Neural progenitor cell (in vitro differentiated cells): ENCODE results near the gene DDX24. TPM values are rescaled to one million over a fixed set of nuclear protein-coding genes. Genes with fewer than 3 reads are reported as not detected.

Experiments used
- DNase-seq: peaks from one replicate; pipeline ENCODE4 v3.0.0-alpha.2; 2016; ENCODE audit warnings: low spot score
- H2AFZ ChIP-seq: fragments of 200-600 bp; sonication (generic); replicated peaks from 2 replicates; pipeline ENCODE4 v1.6.1; 2016; ENCODE audit warnings: antibody characterized with exemption
- H3F3A ChIP-seq: fragments of 200-600 bp; sonication (generic); 2 replicates; pipeline ENCODE4 v1.6.1; 2016; ENCODE audit warnings: antibody characterized with exemption, low read depth
- H3K27ac ChIP-seq: fragments of 200-600 bp; sonication (generic); 2 replicates; pipeline ENCODE4 v1.5.1; 2016; ENCODE audit warnings: mild to moderate bottlenecking
- H3K27me3 ChIP-seq: fragments of 200-600 bp; sonication (generic); 2 replicates; pipeline ENCODE4 v1.6.1; 2016; ENCODE audit warnings: mild to moderate bottlenecking, moderate library complexity
- H3K36me3 ChIP-seq: fragments of 200-600 bp; sonication (generic); 2 replicates; pipeline ENCODE4 v1.5.1; 2016
- H3K4me1 ChIP-seq: fragments of 200-600 bp; sonication (generic); 2 replicates; pipeline ENCODE4 v1.6.1; 2016; ENCODE audit warnings: mixed run types
- H3K4me2 ChIP-seq: fragments of 200-600 bp; sonication (generic); 2 replicates; pipeline ENCODE4 v1.6.1; 2016
- H3K4me3 ChIP-seq: fragments of 200-600 bp; sonication (generic); 2 replicates; pipeline ENCODE4 v1.5.1; 2016
- H3K79me2 ChIP-seq: fragments of 200-600 bp; sonication (generic); 2 replicates; pipeline ENCODE4 v1.6.1; 2016; ENCODE audit warnings: low read depth
- H3K9ac ChIP-seq: fragments of 200-600 bp; sonication (generic); 2 replicates; pipeline ENCODE4 v1.6.1; 2016
- H3K9me3 ChIP-seq: fragments of 200-600 bp; sonication (generic); 2 replicates; pipeline ENCODE4 v1.5.1; 2016; ENCODE audit warnings: low read depth
- H4K20me1 ChIP-seq: fragments of 200-600 bp; sonication (generic); 2 replicates; pipeline ENCODE4 v1.6.1; 2016; ENCODE audit warnings: low read depth
- H3K27ac Mint-ChIP-seq: 3 replicates; pipeline ENCODE4 v1.8.0; 2021; ENCODE audit warnings: mixed read lengths
- H3K27me3 Mint-ChIP-seq: 2 replicates; pipeline ENCODE4 v1.8.0; 2022; ENCODE audit warnings: low read depth, mild to moderate bottlenecking, inconsistent platforms, moderate library complexity, mixed read lengths; ENCODE audit not compliant: insufficient read depth
- H3K36me3 Mint-ChIP-seq: 3 replicates; pipeline ENCODE4 v1.8.0; 2021; ENCODE audit warnings: mixed read lengths
- H3K4me1 Mint-ChIP-seq: 3 replicates; pipeline ENCODE4 v1.8.0; 2021; ENCODE audit warnings: mixed read lengths
- H3K4me3 Mint-ChIP-seq: 3 replicates; pipeline ENCODE4 v1.8.0; 2021; ENCODE audit warnings: mild to moderate bottlenecking, moderate library complexity, mixed read lengths
- H3K9me3 Mint-ChIP-seq: 3 replicates; pipeline ENCODE4 v1.8.0; 2020; ENCODE audit warnings: mixed read lengths
- EZH2 ChIP-seq: fragments of 200-600 bp; sonication (generic); IDR thresholded peaks from 2 replicates; pipeline ENCODE4 v1.6.1; 2017; ENCODE audit warnings: antibody characterized with exemption, mild to moderate bottlenecking, moderate library complexity
- EZH2phosphoT487 ChIP-seq: fragments of 200-600 bp; sonication (generic); IDR thresholded peaks from 2 replicates; pipeline ENCODE4 v1.6.1; 2017; ENCODE audit warnings: antibody characterized with exemption
- total RNA-seq: library from RNA; depleted of rRNA; stranded (reverse); fragments of >200 nt; gene quantifications from 2 replicates; pipeline ENCODE4 v1.2.3, GENCODE V29; 2015; ENCODE audit warnings: low replicate concordance
- TF ChIP-seq, protein P1 (sequence below): fragments of 200-600 bp; sonication (generic); IDR thresholded peaks from 2 replicates; pipeline ENCODE4 v1.5.1; 2017; ENCODE audit warnings: antibody characterized with exemption, mild to moderate bottlenecking

The DDX24 gene
- total RNA-seq, 1 donor from 2014 or later = 153 TPM

DNA sequence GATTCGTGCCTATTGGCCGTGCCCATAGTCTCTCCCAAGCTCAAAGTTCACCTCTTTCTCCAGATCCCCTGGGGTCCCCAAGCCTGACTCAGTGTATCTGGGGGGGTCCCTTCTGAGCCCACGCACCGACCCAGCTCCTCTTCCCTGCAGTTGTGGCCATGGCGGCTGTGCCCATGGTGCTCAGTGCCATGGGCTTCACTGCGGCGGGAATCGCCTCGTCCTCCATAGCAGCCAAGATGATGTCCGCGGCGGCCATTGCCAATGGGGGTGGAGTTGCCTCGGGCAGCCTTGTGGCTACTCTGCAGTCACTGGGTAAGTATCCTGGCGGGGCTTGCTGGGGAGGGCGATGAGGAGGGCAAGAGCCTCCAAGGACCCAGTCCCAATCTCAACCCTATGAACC is 34.6 kb upstream of the DDX24 start:
- no peak overlapping the region for H3K4me2 ChIP-seq
- H3K4me3 ChIP-seq = no peak overlapping the region
- peaks cover 2% of the 10 kb centered on the region for H3K4me1 ChIP-seq
- no peak overlapping the region for H2AFZ ChIP-seq
- H3K27me3 ChIP-seq = no peaks in the 10 kb centered on the region
- no peak overlapping the region for H3K9ac ChIP-seq
- Mint-ChIP-seq H3K9me3 (peaks cover 2% of the 10 kb centered on the region), H3K36me3 (no peaks in the 10 kb centered on the region), H3K27ac (peak overlapping the region; percentile 25), H3K4me3 (no peak overlapping the region), H3K4me1 (peaks cover 18% of the 10 kb centered on the region), H3K27me3 (peaks cover 3% of the 10 kb centered on the region)
- no peak overlapping the region for H3K27ac ChIP-seq
- no peaks in the 10 kb centered on the region for H3K36me3 ChIP-seq
- no peaks in the 10 kb centered on the region for H4K20me1 ChIP-seq
- H3K79me2 ChIP-seq = no peaks in the 10 kb centered on the region
- no peak for DNase-seq
- TF ChIP-seq EZH2 = no peak
- TF ChIP-seq EZH2phosphoT487 = no peak
- no peaks in the 10 kb centered on the region for H3F3A ChIP-seq
- no peaks in the 10 kb centered on the region for H3K9me3 ChIP-seq

DNA sequence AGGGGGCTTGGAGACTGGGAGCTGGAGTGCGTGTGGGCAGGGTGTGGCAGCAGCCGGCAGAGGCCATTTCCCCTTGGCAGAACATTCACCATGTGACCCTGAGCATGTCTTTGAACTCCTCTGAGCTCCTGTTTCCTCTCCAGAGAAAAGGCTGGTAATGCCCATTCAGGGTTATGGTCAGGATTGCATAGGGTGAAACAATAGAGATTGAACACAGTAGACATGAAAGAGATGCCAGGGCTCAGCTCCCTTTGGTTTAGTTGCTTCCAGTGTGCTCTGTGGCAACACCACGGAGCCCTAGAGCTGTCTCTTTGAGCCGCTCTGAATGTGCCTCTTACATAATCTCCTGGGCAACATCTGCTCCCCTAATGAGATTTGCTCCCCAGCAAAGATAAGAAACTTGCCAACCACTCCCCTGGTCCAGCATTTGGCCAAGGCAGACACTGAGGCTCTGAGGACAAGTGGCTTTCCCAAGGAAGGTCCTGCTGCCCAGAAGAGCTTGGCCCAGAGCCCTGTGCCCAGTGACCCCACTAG is 34.1 kb upstream of the DDX24 start:
- no peak overlapping the region for H3K4me3 Mint-ChIP-seq

DNA sequence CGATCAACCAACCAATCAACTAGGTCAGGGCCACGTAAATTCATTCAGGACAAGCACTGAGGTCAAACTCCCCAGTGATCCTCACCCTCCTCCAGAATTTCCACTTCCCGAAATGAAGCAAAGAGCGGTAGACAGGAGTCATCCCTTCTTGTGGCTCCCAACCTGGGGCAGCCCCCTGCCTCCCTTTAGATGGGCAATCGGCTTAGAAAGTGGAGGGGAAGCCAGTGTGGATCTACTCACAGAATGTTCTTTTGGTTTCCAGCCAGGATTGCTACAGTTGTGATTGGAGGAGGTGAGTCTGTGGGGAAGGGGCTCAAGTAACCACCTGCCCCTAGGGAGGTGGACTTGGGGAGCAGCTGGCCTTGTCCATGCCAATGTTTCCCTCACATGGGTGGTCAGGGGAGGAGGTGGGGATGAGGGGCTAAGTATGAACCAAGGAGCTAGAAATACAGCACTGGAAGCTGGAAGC is 33.6 kb upstream of the DDX24 start:
- Histone ChIP-seq H3K4me1 (peaks cover 8% of the 10 kb centered on the region), H3K27me3 (no peaks in the 10 kb centered on the region), H3F3A (no peaks in the 10 kb centered on the region), H3K79me2 (no peaks in the 10 kb centered on the region), H3K36me3 (no peaks in the 10 kb centered on the region), H3K27ac (no peak overlapping the region), H3K4me3 (no peak overlapping the region), H3K4me2 (no peak overlapping the region), H2AFZ (no peak overlapping the region), H3K9ac (no peak overlapping the region), H3K9me3 (no peaks in the 10 kb centered on the region), H4K20me1 (no peaks in the 10 kb centered on the region)
- TF ChIP-seq EZH2 = no peak
- no peak for TF ChIP-seq EZH2phosphoT487
- TF ChIP-seq, protein P1, sequence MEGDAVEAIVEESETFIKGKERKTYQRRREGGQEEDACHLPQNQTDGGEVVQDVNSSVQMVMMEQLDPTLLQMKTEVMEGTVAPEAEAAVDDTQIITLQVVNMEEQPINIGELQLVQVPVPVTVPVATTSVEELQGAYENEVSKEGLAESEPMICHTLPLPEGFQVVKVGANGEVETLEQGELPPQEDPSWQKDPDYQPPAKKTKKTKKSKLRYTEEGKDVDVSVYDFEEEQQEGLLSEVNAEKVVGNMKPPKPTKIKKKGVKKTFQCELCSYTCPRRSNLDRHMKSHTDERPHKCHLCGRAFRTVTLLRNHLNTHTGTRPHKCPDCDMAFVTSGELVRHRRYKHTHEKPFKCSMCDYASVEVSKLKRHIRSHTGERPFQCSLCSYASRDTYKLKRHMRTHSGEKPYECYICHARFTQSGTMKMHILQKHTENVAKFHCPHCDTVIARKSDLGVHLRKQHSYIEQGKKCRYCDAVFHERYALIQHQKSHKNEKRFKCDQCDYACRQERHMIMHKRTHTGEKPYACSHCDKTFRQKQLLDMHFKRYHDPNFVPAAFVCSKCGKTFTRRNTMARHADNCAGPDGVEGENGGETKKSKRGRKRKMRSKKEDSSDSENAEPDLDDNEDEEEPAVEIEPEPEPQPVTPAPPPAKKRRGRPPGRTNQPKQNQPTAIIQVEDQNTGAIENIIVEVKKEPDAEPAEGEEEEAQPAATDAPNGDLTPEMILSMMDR = no peak
- Mint-ChIP-seq H3K27me3 (peaks cover 2% of the 10 kb centered on the region), H3K9me3 (no peaks in the 10 kb centered on the region), H3K4me1 (peaks cover 18% of the 10 kb centered on the region), H3K4me3 (no peak overlapping the region), H3K36me3 (no peaks in the 10 kb centered on the region), H3K27ac (no peak overlapping the region)
- no peak for DNase-seq

More for the DNA sequence above, 34.1 kb upstream of the DDX24 start:
- Mint-ChIP-seq H3K27me3 (peaks cover 2% of the 10 kb centered on the region), H3K36me3 (no peaks in the 10 kb centered on the region), H3K4me1 (peaks cover 18% of the 10 kb centered on the region), H3K27ac (peak overlapping the region; percentile 25), H3K9me3 (no peaks in the 10 kb centered on the region)
- Histone ChIP-seq H3K36me3 (no peaks in the 10 kb centered on the region), H4K20me1 (no peaks in the 10 kb centered on the region), H3K79me2 (no peaks in the 10 kb centered on the region), H3K9me3 (no peaks in the 10 kb centered on the region), H3K4me1 (peaks cover 7% of the 10 kb centered on the region), H3K4me3 (no peak overlapping the region), H3K4me2 (no peak overlapping the region), H3K9ac (no peak overlapping the region), H3F3A (no peaks in the 10 kb centered on the region), H3K27me3 (no peaks in the 10 kb centered on the region), H3K27ac (no peak overlapping the region), H2AFZ (no peak overlapping the region)
- no peak for DNase-seq
- TF ChIP-seq EZH2 = no peak
- TF ChIP-seq EZH2phosphoT487 = no peak
- TF ChIP-seq, protein P1 = no peak

DNA sequence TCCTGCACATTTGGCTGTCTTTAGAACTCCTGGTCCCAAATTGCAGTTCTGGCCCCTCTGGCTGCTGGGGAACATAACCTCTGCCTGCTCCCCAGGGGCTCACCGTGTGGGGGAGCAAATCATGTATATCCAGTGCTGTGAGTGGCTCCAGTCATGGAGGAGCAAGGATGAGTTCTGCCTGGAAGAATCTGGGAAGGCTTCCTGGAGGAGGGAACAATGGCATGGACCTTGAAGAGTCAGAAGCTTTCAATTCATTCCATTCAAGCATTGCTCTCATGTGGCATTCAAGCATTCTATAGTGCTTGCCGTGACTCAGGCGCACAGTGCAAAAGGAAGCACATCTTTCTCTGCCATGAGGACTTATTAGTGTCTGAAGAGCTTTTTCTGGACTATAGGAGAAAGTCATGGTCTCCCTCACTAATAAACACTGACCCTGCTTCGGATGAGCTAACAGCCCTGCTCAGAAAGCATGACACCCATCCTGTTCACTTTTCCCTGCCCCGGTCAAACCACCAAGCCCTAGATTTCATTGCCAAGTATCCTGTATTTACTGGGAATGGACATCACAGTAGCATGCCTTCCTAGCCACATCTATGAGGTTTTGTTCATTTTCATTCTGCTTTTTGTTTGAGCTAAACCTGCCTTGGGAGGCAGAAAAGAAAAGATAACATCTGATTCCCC is 33.0 kb upstream of the DDX24 start:
- H4K20me1 ChIP-seq = no peaks in the 10 kb centered on the region
- H3K36me3 ChIP-seq = no peaks in the 10 kb centered on the region
- no peak overlapping the region for H3K4me2 ChIP-seq
- no peak overlapping the region for H3K4me3 ChIP-seq
- H2AFZ ChIP-seq = no peak overlapping the region
- peaks cover 8% of the 10 kb centered on the region for H3K4me1 ChIP-seq
- H3F3A ChIP-seq = no peaks in the 10 kb centered on the region
- no peak overlapping the region for H3K9ac ChIP-seq
- DNase-seq = no peak
- H3K79me2 ChIP-seq = no peaks in the 10 kb centered on the region
- Mint-ChIP-seq H3K4me3 (no peak overlapping the region), H3K9me3 (no peaks in the 10 kb centered on the region), H3K36me3 (no peaks in the 10 kb centered on the region), H3K27me3 (peaks cover 5% of the 10 kb centered on the region), H3K27ac (no peak overlapping the region), H3K4me1 (peaks cover 18% of the 10 kb centered on the region)
- H3K27me3 ChIP-seq = no peaks in the 10 kb centered on the region
- H3K9me3 ChIP-seq = no peaks in the 10 kb centered on the region
- TF ChIP-seq, protein P1 = no peak
- TF ChIP-seq EZH2 (no peak), EZH2phosphoT487 (no peak)
- H3K27ac ChIP-seq = no peak overlapping the region
